A172 (cell line): ENCODE data around the gene ALOX15B. TPM values are rescaled to one million over a fixed set of nuclear protein-coding genes. Genes with fewer than 3 reads are reported as not detected.
A peak's percentile ranks its signal among the peaks of the same experiment; 100 is the strongest.

Source experiments
- DNase-seq: peaks from one replicate; pipeline ENCODE4 v3.0.0-alpha.2; 2015; ENCODE audit warnings: low spot score
- total RNA-seq: library from RNA; depleted of rRNA; stranded (reverse); fragments of >200 nt; shearing (Covaris generic); gene quantifications from 2 replicates; pipeline ENCODE4 v1.2.3, GENCODE V29; 2014; rRNA removed

The ALOX15B gene
- total RNA-seq, 1 experiment from 2014 or later, result not detected

- peak; percentile 66 for DNase-seq
Measured at GRCh38 chr17:8079291-8080207, 40.7 kb downstream of the ALOX15B start.

DNA sequence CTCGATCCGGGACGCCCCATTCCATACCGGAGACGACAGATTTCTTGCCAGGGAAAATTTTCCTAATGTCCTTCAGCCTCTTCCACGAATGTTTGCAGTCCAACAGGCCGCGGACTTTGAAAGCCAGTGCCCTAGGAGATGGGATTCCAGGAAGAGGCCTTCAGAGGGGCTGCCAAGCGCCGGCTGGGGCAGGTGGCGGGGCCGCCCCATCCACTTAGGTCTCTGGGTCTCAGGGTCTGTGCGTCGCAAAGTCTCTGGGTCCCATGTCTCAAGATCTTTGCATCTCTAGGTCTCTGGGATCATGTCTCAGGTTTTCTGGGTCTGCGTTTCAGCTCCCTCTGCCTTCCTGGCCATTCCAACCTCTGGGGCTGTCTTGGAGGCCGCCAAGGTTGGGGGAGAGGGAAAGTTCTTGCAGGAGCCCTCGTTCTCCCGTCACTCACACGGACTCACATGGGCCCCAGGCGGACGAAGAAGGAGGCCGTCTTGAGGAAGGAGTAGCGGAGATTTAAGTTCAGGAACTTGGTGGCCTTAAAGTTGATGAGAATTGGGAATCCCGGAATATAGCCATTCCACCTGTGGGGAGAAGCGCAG is 41.4 kb downstream of the ALOX15B start:
- DNase-seq, result no peak

DNA sequence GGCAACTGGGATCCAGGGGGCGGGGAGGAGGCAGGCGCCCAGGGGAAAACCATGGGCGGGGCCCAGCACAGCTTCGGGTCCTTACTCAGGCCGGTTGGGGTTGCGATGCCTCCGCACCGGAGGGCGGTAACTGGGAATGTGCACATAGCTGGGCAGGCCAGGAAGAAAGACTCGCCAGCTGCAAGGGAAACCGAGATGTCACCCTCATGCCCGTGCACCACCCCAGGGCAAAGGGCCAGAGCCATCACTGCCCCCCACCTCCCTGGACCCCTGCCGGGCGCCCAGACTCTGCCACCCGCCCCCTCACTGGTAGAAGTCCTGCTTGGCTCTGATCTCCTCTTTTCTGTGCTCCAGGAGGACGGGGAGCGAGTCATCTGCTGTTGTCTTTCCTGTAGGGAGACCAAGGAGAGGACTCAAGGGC is 42.0 kb downstream of the ALOX15B start:
- no peak for DNase-seq

DNA sequence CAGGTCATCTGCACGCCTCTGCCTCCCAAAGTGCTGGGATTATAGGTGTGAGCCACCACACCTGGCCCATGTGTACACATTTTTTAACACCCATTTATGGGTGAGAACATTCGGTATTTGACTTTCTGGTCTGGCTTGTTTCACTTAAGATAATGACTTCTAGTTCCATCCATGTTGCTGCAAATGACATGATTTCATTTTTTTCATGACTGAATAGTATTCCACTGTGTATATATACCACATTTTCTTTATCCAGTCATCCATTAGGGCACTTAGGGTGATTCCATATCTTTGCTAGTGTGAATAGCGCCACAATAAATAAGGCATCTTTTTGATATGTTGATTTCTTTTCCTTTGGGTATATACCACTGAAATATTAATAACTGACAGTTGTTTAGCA is 43.0 kb downstream of the ALOX15B start:
- no peak for DNase-seq

- no peak for DNase-seq
Measured at GRCh38 chr17:8082292-8082691, 43.4 kb downstream of the ALOX15B start.

DNA sequence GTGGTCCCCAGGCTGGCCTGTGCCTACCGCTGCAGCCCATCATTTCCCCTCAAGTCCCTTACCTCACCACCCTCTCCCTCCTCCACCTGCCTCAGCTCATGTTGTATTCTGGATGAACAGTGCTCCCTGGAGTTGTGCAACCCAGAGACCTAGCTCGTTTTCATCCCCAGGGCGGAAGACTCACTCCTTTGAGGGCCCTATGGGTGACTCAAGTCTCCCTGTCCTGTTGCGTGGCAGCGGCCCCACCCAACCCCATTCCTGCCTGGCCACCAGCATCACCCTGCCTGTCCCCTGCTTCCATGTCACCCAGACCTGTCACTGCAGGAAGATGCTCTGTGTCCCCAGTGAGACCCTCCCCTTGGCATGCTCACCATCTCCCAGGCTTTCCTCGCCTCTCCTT is 45.4 kb downstream of the ALOX15B start:
- no peak for DNase-seq

DNA sequence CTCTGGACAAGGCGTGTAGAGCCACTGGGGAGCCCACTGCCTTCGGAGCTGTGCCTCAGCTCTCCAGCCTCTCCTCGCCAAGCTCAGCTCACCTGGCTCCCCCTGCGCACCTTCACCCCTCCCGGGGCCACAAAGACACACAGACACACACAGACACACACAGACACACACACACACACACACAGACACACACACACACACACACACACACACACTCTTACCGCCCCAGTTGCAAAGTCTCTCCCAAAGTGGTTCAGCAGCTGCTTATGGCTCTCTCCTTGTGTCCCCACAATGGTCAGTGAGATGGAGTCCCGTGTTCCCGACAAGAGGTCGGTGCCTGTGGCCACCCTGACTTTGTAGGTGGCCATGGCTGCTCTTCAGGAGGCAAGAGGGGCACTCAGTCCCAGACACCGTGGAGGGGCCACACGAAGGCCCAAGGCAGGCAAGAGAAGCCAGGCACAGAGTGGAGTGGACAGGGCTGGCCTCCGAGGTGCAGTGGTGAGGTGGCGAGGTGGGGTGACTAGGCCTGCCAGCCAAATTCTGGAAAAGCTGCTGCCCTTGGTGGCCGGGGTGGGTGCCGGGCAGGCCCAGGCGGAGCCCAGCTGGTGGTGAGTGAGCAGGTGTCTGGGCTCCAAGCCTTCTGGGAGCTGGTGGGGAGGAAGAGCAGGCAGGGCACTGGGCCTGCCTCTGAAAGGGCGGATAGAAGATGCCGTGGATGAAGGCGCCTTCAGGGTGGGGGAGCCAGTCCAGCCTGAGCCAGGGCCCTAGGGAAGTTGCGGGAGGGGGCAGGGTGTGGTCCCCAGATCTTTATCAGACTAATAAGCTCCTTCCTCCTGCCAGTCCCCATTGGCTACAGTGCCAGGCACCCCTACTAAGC is 48.5 kb downstream of the ALOX15B start, which contains the start of gene ALOX12B:
TSS of gene ALOX12B (minus strand) at position 642 of the 877 bp plus-strand sequence. CDS start at position 368, 274 bp downstream.
- no peak for DNase-seq

DNA sequence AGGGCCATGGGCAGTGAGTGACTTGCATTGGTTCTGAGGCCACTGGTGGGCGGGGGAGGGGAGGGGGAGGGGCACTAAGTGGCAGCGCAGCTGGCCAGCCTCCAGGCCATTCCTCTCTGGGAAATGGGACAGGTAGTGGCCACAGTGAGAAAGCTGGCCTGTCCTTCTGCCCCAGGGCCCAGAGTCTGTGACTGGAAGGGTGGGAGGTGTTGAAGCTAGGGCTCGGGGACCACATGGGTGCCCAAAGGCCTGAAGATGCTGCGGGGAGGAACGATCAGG is 49.0 kb downstream of the ALOX15B start:
- no peak for DNase-seq

DNA sequence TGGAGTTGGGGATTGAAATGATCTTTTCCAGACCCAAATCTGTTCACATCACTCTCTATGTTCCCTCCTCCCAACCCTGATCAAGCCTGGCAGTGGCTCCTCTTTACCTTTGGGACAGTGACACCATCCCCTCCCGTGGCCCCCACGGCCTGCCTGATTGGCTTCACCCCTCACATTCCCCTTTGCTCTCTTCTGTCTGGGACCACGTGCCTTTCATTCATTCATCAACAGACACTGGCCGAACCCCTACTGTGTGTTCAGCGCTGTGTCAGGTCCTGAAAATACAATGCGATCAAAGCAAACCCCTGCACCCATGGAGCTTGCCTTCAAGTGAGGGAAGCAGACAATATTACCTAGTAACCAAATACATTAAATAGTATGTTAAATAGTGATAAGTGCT is 50.9 kb downstream of the ALOX15B start:
- no peak for DNase-seq

DNA sequence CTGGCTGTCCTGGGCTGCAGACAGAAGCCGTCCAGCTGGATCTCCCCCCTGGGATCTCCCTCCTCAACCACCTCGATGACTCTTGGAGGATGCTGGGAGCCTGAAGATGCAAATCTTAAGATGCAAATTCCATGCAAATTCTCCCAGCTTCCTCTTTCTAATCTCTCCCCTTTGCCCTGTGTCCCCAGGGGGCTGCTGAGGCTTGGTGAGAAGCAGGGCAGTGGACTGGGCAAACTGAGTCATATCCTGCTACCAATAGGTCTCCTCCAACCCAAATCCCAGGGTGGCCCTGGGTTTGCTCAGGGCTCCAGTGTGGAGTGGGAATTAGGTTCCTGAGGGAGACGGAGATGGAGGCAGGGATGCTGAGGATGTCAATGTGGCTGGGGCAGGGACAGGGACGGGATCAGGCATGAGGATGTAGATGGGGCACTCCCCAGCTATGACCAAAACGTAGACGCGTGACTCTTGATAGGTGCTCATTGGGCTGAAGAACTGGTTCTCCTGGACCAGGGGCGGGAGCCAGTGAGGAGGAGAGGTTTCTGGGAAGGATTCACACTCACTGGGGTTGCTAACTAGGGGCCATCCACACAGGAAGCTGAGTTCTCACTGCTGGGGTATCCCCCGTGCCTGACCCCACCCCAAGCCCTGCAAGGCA is 52.3 kb downstream of the ALOX15B start:
- no peak for DNase-seq

DNA sequence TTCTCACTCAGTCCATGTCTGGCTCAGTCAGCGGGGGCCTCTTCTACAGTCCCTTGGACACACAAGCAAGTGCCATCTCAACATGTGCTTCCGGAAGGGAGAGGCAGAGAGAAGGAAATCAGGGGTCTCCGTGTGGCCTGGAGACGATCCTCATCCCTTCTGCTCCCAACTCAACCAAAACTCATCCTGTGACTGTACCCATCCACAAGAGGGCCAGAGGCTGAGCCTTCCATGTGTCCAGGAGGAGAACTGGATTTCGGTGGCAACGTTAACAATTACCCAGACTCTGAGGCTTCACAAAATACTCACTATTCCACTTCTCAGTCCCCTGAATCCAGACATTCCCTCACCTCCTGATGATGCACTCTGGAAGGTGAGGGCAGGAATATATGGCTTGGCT is 56.5 kb downstream of the ALOX15B start:
- no peak for DNase-seq

DNA sequence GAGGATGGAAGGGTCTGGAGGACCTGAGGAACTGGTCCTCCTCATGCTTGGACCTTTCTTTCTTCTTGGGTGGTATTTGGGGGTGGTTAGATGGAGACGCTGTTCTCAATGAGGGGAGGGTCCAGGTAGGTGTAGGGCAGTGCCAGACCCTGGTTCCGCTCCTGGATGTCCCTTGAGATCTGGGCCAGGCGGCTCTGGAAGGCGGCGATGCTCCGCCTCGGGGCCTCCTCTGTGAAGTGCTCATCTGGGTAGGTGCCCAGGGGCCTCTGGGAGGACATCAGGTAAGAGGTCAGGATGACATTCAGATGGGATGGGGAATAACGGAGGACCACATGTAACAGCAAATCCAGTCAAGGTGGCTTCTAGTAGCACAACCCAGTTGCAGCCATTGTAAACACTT is 57.7 kb downstream of the ALOX15B start:
- DNase-seq, result no peak

Other genes starting within 250 kb of the ALOX15B start
- 0.16 and 0.93 TPM in 2 replicates for gene KDM6B, start 204.8 kb upstream of the ALOX15B start, total RNA-seq
- not detected in 2 replicates for gene TMEM88, start 184.0 kb upstream of the ALOX15B start, total RNA-seq
- 200 and 243 TPM in 2 replicates for gene NAA38, start 181.5 kb upstream of the ALOX15B start, total RNA-seq
- gene CYB5D1, start 181.1 kb upstream of the ALOX15B start, total RNA-seq, result 15.7 and 18.4 TPM in 2 replicates
- gene CHD3, start 150.3 kb upstream of the ALOX15B start, total RNA-seq, result 89.2 and 104 TPM in 2 replicates
- 1.5 and 1.8 TPM in 2 replicates for gene RNF227, start 122.8 kb upstream of the ALOX15B start, total RNA-seq
- gene KCNAB3, start 109.2 kb upstream of the ALOX15B start, total RNA-seq, result 0.38 and 0.55 TPM in 2 replicates
- gene TRAPPC1, start 107.1 kb upstream of the ALOX15B start, total RNA-seq, result 54.2 and 64.2 TPM in 2 replicates
- 34.5 and 35.4 TPM in 2 replicates for gene CNTROB, start 106.9 kb upstream of the ALOX15B start, total RNA-seq
- gene GUCY2D, start 36.4 kb upstream of the ALOX15B start, total RNA-seq, result not detected in 2 replicates
- not detected in 2 replicates for gene ALOX12B, start 48.7 kb downstream of the ALOX15B start, total RNA-seq
- gene ALOXE3, start 79.5 kb downstream of the ALOX15B start, total RNA-seq, result 0.05 TPM in 1 of 2 replicates, not detected in the other
- gene HES7, start 85.0 kb downstream of the ALOX15B start, total RNA-seq, result not detected in 2 replicates
- gene PER1, start 113.3 kb downstream of the ALOX15B start, total RNA-seq, result 6.9 and 7.5 TPM in 2 replicates
- 1.9 and 4.3 TPM in 2 replicates for gene VAMP2, start 123.9 kb downstream of the ALOX15B start, total RNA-seq
- 35.8 and 39.3 TPM in 2 replicates for gene TMEM107, start 137.3 kb downstream of the ALOX15B start, total RNA-seq
- gene BORCS6, start 151.1 kb downstream of the ALOX15B start, total RNA-seq, result 8.8 and 10.9 TPM in 2 replicates
- 110 and 114 TPM in 2 replicates for gene AURKB, start 171.5 kb downstream of the ALOX15B start, total RNA-seq
- 3.2 and 7.7 TPM in 2 replicates for gene CTC1, start 209.0 kb downstream of the ALOX15B start, total RNA-seq
- gene PFAS, start 210.2 kb downstream of the ALOX15B start, total RNA-seq, result 28.0 and 29.3 TPM in 2 replicates
- gene RANGRF, start 249.6 kb downstream of the ALOX15B start, total RNA-seq, result 12.1 and 17.4 TPM in 2 replicates